ENCODE measurements around the gene CFAP92. TPM values are rescaled to one million over a fixed set of nuclear protein-coding genes. Genes with fewer than 3 reads are reported as not detected.

The CFAP92 gene
- total and polyA plus RNA-seq, 2 donors (not counting 3 experiments of a cell fraction or from before 2014, with no cell fraction given), result 0.04 to 0.62 TPM

DNA sequence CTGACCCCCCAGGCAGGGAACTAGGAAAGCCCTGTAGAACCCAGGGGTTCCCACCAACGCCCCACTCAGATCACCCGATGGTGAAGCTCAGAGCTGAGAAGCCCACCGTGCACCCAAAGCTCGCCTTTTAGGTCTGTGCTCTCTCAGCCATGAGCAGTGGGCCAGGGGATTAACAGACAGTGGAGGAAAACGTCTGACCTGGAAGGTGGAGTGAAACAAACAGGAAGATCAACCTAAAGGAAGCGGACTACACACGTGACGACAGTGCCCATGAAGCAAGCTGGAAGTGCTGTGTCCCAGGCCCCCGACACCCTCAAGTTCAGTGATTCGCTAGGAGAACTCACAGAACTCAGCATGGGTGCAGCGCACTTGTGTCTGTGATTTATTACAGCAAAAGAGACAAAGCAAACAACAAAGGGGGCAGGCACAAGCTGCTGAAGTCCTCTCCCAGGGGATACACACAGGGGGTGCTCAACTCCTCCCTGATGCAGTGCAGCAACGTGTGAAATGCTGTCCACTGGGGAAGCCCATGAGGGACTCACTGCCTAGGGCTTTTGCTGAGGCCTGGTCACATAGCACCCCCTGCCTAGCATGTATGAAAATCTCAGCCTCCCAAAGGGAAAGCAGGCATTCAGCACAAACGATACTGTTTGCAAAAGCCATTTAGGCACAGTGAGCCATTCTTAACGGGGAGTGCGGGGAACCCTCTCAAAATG is 43.5 kb downstream of the CFAP92 start:
- dilution Hi-C loops (cut with MboI; ENCODE audit: extremely low pct_ligation_motif_present, low sequenced_read_pairs) (no loop called here), intact Hi-C loops (cut with micrococcal nuclease) (no loop called here)
- POLR2A ChIA-PET, result no interaction called here
- CTCF ChIA-PET, result interaction anchor here (1.0 to 3.0 kb wide), 6 partner anchors 12 to 333 kb away, joined by 3 to 13 read pairs (median 4); no protein-coding TSS in a partner anchor
- peaks cover 0 to 8% of the 10 kb centered on the region in 2 experiments for H3K27me3 ChIP-seq (ENCODE audit: control insufficient read depth in 2 of 2, insufficient read depth in 2 of 2, low read length in 2 of 2)
- TF ChIP-seq, protein P1, sequence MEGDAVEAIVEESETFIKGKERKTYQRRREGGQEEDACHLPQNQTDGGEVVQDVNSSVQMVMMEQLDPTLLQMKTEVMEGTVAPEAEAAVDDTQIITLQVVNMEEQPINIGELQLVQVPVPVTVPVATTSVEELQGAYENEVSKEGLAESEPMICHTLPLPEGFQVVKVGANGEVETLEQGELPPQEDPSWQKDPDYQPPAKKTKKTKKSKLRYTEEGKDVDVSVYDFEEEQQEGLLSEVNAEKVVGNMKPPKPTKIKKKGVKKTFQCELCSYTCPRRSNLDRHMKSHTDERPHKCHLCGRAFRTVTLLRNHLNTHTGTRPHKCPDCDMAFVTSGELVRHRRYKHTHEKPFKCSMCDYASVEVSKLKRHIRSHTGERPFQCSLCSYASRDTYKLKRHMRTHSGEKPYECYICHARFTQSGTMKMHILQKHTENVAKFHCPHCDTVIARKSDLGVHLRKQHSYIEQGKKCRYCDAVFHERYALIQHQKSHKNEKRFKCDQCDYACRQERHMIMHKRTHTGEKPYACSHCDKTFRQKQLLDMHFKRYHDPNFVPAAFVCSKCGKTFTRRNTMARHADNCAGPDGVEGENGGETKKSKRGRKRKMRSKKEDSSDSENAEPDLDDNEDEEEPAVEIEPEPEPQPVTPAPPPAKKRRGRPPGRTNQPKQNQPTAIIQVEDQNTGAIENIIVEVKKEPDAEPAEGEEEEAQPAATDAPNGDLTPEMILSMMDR (IDR thresholded peaks at IDR 0.05; ENCODE audit: extremely low read depth in 1 of 2, insufficient read depth in 1 of 2, low read depth in 1 of 2, low read length in 2 of 2), result peak in 1 of 2 donors; percentile 52
- no peak for TF ChIP-seq POLR2AphosphoS5 (IDR thresholded peaks at IDR 0.05; ENCODE audit: insufficient read depth, low read depth, low read length)
- H3K4me3 ChIP-seq (replicated peaks in 1 of 3; ENCODE audit: insufficient read depth in 1 of 3, low read depth in 1 of 3, low read length in 3 of 3), result no peak overlapping the region
- no peaks in the 10 kb centered on the region for H3K9me3 ChIP-seq (replicated peaks; ENCODE audit: control insufficient read depth, insufficient read depth, low read length)
- peak; percentile 58 for DNase-seq (ENCODE audit: low read depth, low spot score)
- no peak for FAIRE-seq
- H3K27ac ChIP-seq (ENCODE audit: insufficient read depth, low read depth, low read length), result no peak overlapping the region
- H3K79me2 ChIP-seq (ENCODE audit: control insufficient read depth, insufficient read depth, low read length), result no peaks in the 10 kb centered on the region
- H3K4me2 ChIP-seq (ENCODE audit: insufficient read depth, low read length), result no peak overlapping the region
- BruUV-seq (replicated peaks), result no TSS peak
- no peak overlapping the region for H3K9ac ChIP-seq (replicated peaks; ENCODE audit: extremely low read depth, insufficient read depth, low read length)
- no peaks in the 10 kb centered on the region for H3K4me1 ChIP-seq (ENCODE audit: control insufficient read depth, extremely low read depth, insufficient read depth, low read length)
- no peaks in the 10 kb centered on the region for H3K9me1 ChIP-seq (replicated peaks; ENCODE audit: control insufficient read depth, extremely low read depth, insufficient read depth, low read length)
- no peaks in the 10 kb centered on the region for H3K36me3 ChIP-seq (ENCODE audit: control insufficient read depth in 2 of 2, extremely low read depth in 1 of 2, insufficient read depth in 2 of 2, low read length in 2 of 2)
- H2AFZ ChIP-seq (ENCODE audit: low read depth, low read length), result no peak overlapping the region
- no peaks in the 10 kb centered on the region for H4K20me1 ChIP-seq (replicated peaks; ENCODE audit: control insufficient read depth, extremely low read depth, insufficient read depth, low read length)

GRCh38 chr3:128949158-128949557 is 44.7 kb downstream of the CFAP92 start:
- no peak overlapping the region for H3K9ac ChIP-seq (replicated peaks; ENCODE audit: extremely low read depth, insufficient read depth, low read length)
- peaks cover 0 to 8% of the 10 kb centered on the region in 2 experiments for H3K27me3 ChIP-seq (ENCODE audit: control insufficient read depth in 2 of 2, insufficient read depth in 2 of 2, low read length in 2 of 2)
- intact Hi-C loops (cut with micrococcal nuclease) (no loop called here), dilution Hi-C loops (cut with MboI; ENCODE audit: extremely low pct_ligation_motif_present, low sequenced_read_pairs) (no loop called here)
- H3K36me3 ChIP-seq (ENCODE audit: control insufficient read depth in 2 of 2, extremely low read depth in 1 of 2, insufficient read depth in 2 of 2, low read length in 2 of 2), result no peaks in the 10 kb centered on the region
- no peaks in the 10 kb centered on the region for H3K79me2 ChIP-seq (ENCODE audit: control insufficient read depth, insufficient read depth, low read length)
- H4K20me1 ChIP-seq (replicated peaks; ENCODE audit: control insufficient read depth, extremely low read depth, insufficient read depth, low read length), result no peaks in the 10 kb centered on the region
- H2AFZ ChIP-seq (ENCODE audit: low read depth, low read length), result no peak overlapping the region
- H3K9me1 ChIP-seq (replicated peaks; ENCODE audit: control insufficient read depth, extremely low read depth, insufficient read depth, low read length), result no peaks in the 10 kb centered on the region
- ChIA-PET POLR2A (no interaction called here), CTCF (interaction anchor here (1.0 to 3.0 kb wide), 4 partner anchors 11 to 331 kb away, joined by 3 to 13 read pairs (median 4); no protein-coding TSS in a partner anchor)
- BruUV-seq (replicated peaks), result no TSS peak
- H3K4me1 ChIP-seq (ENCODE audit: control insufficient read depth, extremely low read depth, insufficient read depth, low read length), result no peaks in the 10 kb centered on the region
- FAIRE-seq, result no peak
- H3K4me3 ChIP-seq (replicated peaks in 1 of 3; ENCODE audit: insufficient read depth in 1 of 3, low read depth in 1 of 3, low read length in 3 of 3), result no peak overlapping the region
- no peak overlapping the region for H3K4me2 ChIP-seq (ENCODE audit: insufficient read depth, low read length)
- no peaks in the 10 kb centered on the region for H3K9me3 ChIP-seq (replicated peaks; ENCODE audit: control insufficient read depth, insufficient read depth, low read length)
- no peak overlapping the region for H3K27ac ChIP-seq (ENCODE audit: insufficient read depth, low read depth, low read length)
- TF ChIP-seq MYC (IDR thresholded peaks at IDR 0.05; ENCODE audit: low read depth, low read length) (no peak), EZH2 (IDR thresholded peaks at IDR 0.05; ENCODE audit: borderline replicate concordance, low read depth, low read length, severe bottlenecking) (no peak), JUN (IDR thresholded peaks at IDR 0.05; ENCODE audit: borderline replicate concordance, insufficient read depth, insufficient read length, low read depth) (no peak), FOS (IDR thresholded peaks at IDR 0.05; ENCODE audit: borderline replicate concordance, insufficient read depth, low read length) (no peak), POLR2AphosphoS5 (IDR thresholded peaks at IDR 0.05; ENCODE audit: insufficient read depth, low read depth, low read length) (no peak), MAX (IDR thresholded peaks at IDR 0.05; ENCODE audit: insufficient read depth, insufficient read length) (no peak)
- DNase-seq (ENCODE audit: low read depth, low spot score), result no peak
